Endothelial cell of umbilical vein (primary cell): ENCODE data around the gene TFF2. TPM values are rescaled to one million over a fixed set of nuclear protein-coding genes. Genes with fewer than 3 reads are reported as not detected.

ENCODE experiments used
- BruUV-seq: library from RNA; stranded (reverse); fragments of 400-500 nt; replicated peaks from 2 replicates; lab custom pipeline; 2021; lab: Mats Ljungman, UMichigan
- CTCF ChIA-PET: fragments of 300-600, 350-600 bp; sonication (Branson Sonifier 250); formaldehyde crosslinking; loops from one replicate; lab custom pipeline; 2021; ENCODE audit warnings: antibody characterized with exemption, inconsistent platforms; lab: Charles Lee
- POLR2A ChIA-PET: fragments of 300-600, 350-600 bp; sonication (Branson Sonifier 250); formaldehyde crosslinking; loops from one replicate; lab custom pipeline; 2021; ENCODE audit warnings: antibody characterized with exemption, inconsistent platforms; lab: Charles Lee
- DNase-seq: peaks from one replicate; pipeline ENCODE4 v3.0.0-alpha.2; 2011; ENCODE audit warnings: low read depth, low spot score
- FAIRE-seq: peaks from 2 replicates; lab custom pipeline; 2011; peaks lifted over from hg19 to GRCh38; lab: Jason Lieb, UNC
- H2AFZ ChIP-seq: 2 replicates; pipeline ENCODE4 v1.6.0; 2012; ENCODE audit warnings: low read depth, low read length, control low read depth, inconsistent platforms
- H3K27ac ChIP-seq: 2 replicates; pipeline ENCODE4 v1.5.1; 2011; ENCODE audit warnings: low read depth, mild to moderate bottlenecking, control low read depth, low read length, moderate library complexity; ENCODE audit not compliant: insufficient read depth
- H3K27me3 ChIP-seq, 2 experiments: 2 replicates each; pipeline versions ENCODE4 v1.6.0 to v1.6.1; 2011; ENCODE audit warnings: low read length in 2 of 2, mixed read lengths in 1 of 2; ENCODE audit not compliant: control insufficient read depth in 2 of 2, insufficient read depth in 2 of 2
- H3K36me3 ChIP-seq, 2 experiments: 2 replicates in 1 of 2; 3 replicates in 1 of 2; pipeline ENCODE4 v1.5.1; 2011; ENCODE audit warnings: low read length in 2 of 2, mild to moderate bottlenecking in 1 of 2, moderate library complexity in 1 of 2; ENCODE audit not compliant: control insufficient read depth in 2 of 2, insufficient read depth in 2 of 2; ENCODE audit errors: extremely low read depth in 1 of 2
- H3K4me1 ChIP-seq: 3 replicates; pipeline ENCODE4 v1.5.1; 2011; ENCODE audit warnings: mild to moderate bottlenecking, low read length; ENCODE audit not compliant: control insufficient read depth, insufficient read depth; ENCODE audit errors: extremely low read depth
- H3K4me2 ChIP-seq: 2 replicates; pipeline ENCODE4 v1.6.1; 2011; ENCODE audit warnings: low read length, control low read depth, mixed read lengths; ENCODE audit not compliant: insufficient read depth
- H3K4me3 ChIP-seq, 3 experiments: fragments of 200-600 bp in 1 of 3; sonication (generic), shearing (Covaris generic) in 1 of 3; replicated peaks in 1 of 3; 2 replicates each; pipeline ENCODE4 v1.5.1; 2011 to 2016; ENCODE audit warnings: control low read depth in 3 of 3, low read length in 3 of 3, mild to moderate bottlenecking in 2 of 3, inconsistent platforms in 1 of 3, low read depth in 1 of 3, moderate library complexity in 1 of 3; ENCODE audit not compliant: insufficient read depth in 1 of 3
- H3K79me2 ChIP-seq: 2 replicates; pipeline ENCODE4 v1.6.0; 2012; ENCODE audit warnings: low read length, inconsistent platforms; ENCODE audit not compliant: control insufficient read depth, insufficient read depth
- H3K9ac ChIP-seq: replicated peaks from 2 replicates; pipeline ENCODE3; 2011; ENCODE audit warnings: low read length, control low read depth; ENCODE audit not compliant: insufficient read depth; ENCODE audit errors: extremely low read depth
- H3K9me1 ChIP-seq: replicated peaks from 3 replicates; pipeline ENCODE4 v1.6.0; 2011; ENCODE audit warnings: mild to moderate bottlenecking, low read length; ENCODE audit not compliant: control insufficient read depth, insufficient read depth; ENCODE audit errors: extremely low read depth
- H3K9me3 ChIP-seq: replicated peaks from 2 replicates; pipeline ENCODE4 v1.5.1; 2012; ENCODE audit warnings: low read length, inconsistent platforms; ENCODE audit not compliant: control insufficient read depth, insufficient read depth
- H4K20me1 ChIP-seq: replicated peaks from 2 replicates; pipeline ENCODE3; 2011; ENCODE audit warnings: mild to moderate bottlenecking, low read length; ENCODE audit not compliant: control insufficient read depth, insufficient read depth; ENCODE audit errors: extremely low read depth
- EZH2 ChIP-seq: IDR thresholded peaks from 2 replicates; pipeline ENCODE4 v1.6.1; 2012; ENCODE audit warnings: borderline replicate concordance, low read depth, mild to moderate bottlenecking, moderate library complexity, low read length, inconsistent platforms; ENCODE audit not compliant: severe bottlenecking
- FOS ChIP-seq: IDR thresholded peaks from 2 replicates; pipeline ENCODE4 v1.6.1; 2011; ENCODE audit warnings: mild to moderate bottlenecking, low read length, moderate library complexity, borderline replicate concordance; ENCODE audit not compliant: insufficient read depth
- GATA2 ChIP-seq: IDR thresholded peaks from 2 replicates; pipeline ENCODE4 v1.7.0; 2011; ENCODE audit warnings: low read depth, mild to moderate bottlenecking, moderate library complexity, mixed read lengths, low read length; ENCODE audit not compliant: insufficient read length, insufficient read depth
- JUN ChIP-seq: IDR thresholded peaks from 2 replicates; pipeline ENCODE4 v1.6.1; 2011; ENCODE audit warnings: borderline replicate concordance, low read depth; ENCODE audit not compliant: insufficient read length, insufficient read depth
- MYC ChIP-seq: IDR thresholded peaks from one replicate; pipeline ENCODE4 v1.6.1; 2011; ENCODE audit warnings: mild to moderate bottlenecking, low read depth, low read length
- POLR2A ChIP-seq: IDR thresholded peaks from 2 replicates; pipeline ENCODE4 v1.6.1; 2012; ENCODE audit warnings: low read depth, mild to moderate bottlenecking, control low read depth, low read length
- POLR2AphosphoS5 ChIP-seq: IDR thresholded peaks from 2 replicates; pipeline ENCODE4 v1.6.1; 2012; ENCODE audit warnings: low read depth, mild to moderate bottlenecking, control low read depth, low read length, moderate library complexity; ENCODE audit not compliant: insufficient read depth
- dilution Hi-C: fragments of 300-500 bp; cut with MboI; formaldehyde crosslinking; loops from one replicate; pipeline ENCODE4 v1.15.0; 2019; ENCODE audit warnings: low sequenced_read_pairs; ENCODE audit not compliant: extremely low pct_ligation_motif_present
- intact Hi-C: fragments of 100-400 bp; cut with micrococcal nuclease; formaldehyde crosslinking; loops from one replicate; pipeline ENCODE4 v1.10.0; 2022
- polyA plus RNA-seq, 4 experiments: library from polyadenylated mRNA; depleted of rRNA in 3 of 4; stranded (reverse) in 3 of 4; unstranded in 1 of 4; fragments of >200 nt; gene quantifications; 2 replicates each; pipeline versions ENCODE4 v1.2.1 to v1.2.3, GENCODE V29; 2011 to 2012; ENCODE audit warnings: missing spikeins in 1 of 4
- total RNA-seq: library from RNA; stranded (reverse); gene quantifications from 2 replicates; pipeline ENCODE4 v1.2.3, GENCODE V29; 2021
- TF ChIP-seq, protein P1 (sequence below), 2 donors: IDR thresholded peaks; 1 replicate in 1 of 2; 2 replicates in 1 of 2; pipeline ENCODE4 v1.5.1; 2011; ENCODE audit warnings: low read length in 2 of 2, mild to moderate bottlenecking in 2 of 2, moderate library complexity in 2 of 2, control low read depth in 1 of 2, inconsistent platforms in 1 of 2, low read depth in 1 of 2; ENCODE audit not compliant: insufficient read depth in 1 of 2; ENCODE audit errors: extremely low read depth in 1 of 2
- TF ChIP-seq, protein P2 (sequence below): IDR thresholded peaks from 2 replicates; pipeline ENCODE4 v1.6.1; 2011; ENCODE audit not compliant: insufficient read depth, insufficient read length

Gene TFF2
- total and polyA plus RNA-seq, 2 donors (not counting 3 experiments of a cell fraction or from before 2014, with no cell fraction given), result not detected

DNA sequence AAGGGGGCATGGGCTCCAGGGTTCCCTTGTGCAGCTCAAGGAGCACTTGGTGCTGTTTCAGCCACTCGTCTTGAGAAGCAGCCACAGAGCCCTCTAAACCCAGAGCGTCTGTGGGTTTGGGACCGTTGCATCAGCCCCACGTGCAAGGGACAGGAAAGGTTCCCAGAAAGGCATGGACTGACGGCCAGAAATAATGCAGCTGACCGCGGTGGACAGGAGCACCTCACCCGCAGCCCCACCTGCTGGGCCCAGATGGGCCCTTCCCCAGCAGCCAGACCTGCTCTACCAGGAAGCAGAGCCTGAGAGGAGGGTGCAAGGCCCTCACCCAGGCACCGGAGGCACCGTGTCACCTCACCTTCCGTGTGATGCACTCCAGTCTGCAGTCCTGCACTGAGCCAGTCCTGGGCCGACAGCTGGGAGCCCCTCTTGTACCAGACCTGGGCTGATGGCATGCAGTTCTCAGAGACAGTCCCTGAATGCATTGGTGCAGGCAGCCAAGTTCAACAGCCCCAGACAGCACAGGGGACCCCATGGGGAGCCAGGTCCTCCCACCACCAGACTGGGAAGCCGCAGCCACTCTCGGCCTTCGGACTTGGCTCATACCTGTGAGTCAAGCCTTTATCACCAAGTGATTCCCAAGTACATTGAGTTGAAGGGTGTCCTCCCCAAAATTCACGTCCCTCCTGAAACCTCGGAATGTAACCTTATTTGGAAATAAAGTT lies 30.8 kb downstream of the TFF2 start:
- H3K9me3 ChIP-seq, result no peaks in the 10 kb centered on the region
- no peaks in the 10 kb centered on the region for H3K4me1 ChIP-seq
- peaks cover 0 to 5% of the 10 kb centered on the region in 2 experiments for H3K27me3 ChIP-seq
- no peak overlapping the region for H3K4me2 ChIP-seq
- no peak overlapping the region for H2AFZ ChIP-seq
- no peaks in the 10 kb centered on the region for H3K79me2 ChIP-seq
- no peaks in the 10 kb centered on the region for H4K20me1 ChIP-seq
- intact Hi-C loops (no loop called here), dilution Hi-C loops (no loop called here)
- DNase-seq, result no peak
- no peak overlapping the region for H3K4me3 ChIP-seq
- FAIRE-seq, result no peak
- H3K9me1 ChIP-seq, result no peaks in the 10 kb centered on the region
- H3K36me3 ChIP-seq, result no peaks in the 10 kb centered on the region
- POLR2A ChIA-PET, result no interaction called here
- CTCF ChIA-PET, result interaction anchor here (0.9 to 2.5 kb wide), 2 partner anchors 9 to 10 kb away, joined by 3 to 19 read pairs; no protein-coding TSS in a partner anchor
- H3K27ac ChIP-seq, result no peak overlapping the region
- no peak overlapping the region for H3K9ac ChIP-seq
- no peak for TF ChIP-seq FOS
- TF ChIP-seq JUN, result no peak
- no peak for TF ChIP-seq MYC
- TF ChIP-seq, protein P1, sequence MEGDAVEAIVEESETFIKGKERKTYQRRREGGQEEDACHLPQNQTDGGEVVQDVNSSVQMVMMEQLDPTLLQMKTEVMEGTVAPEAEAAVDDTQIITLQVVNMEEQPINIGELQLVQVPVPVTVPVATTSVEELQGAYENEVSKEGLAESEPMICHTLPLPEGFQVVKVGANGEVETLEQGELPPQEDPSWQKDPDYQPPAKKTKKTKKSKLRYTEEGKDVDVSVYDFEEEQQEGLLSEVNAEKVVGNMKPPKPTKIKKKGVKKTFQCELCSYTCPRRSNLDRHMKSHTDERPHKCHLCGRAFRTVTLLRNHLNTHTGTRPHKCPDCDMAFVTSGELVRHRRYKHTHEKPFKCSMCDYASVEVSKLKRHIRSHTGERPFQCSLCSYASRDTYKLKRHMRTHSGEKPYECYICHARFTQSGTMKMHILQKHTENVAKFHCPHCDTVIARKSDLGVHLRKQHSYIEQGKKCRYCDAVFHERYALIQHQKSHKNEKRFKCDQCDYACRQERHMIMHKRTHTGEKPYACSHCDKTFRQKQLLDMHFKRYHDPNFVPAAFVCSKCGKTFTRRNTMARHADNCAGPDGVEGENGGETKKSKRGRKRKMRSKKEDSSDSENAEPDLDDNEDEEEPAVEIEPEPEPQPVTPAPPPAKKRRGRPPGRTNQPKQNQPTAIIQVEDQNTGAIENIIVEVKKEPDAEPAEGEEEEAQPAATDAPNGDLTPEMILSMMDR (IDR thresholded peaks at IDR 0.05; ENCODE audit: extremely low read depth in 1 of 2, insufficient read depth in 1 of 2, low read depth in 1 of 2, low read length in 2 of 2), result no peak
- TF ChIP-seq GATA2, result no peak
- TF ChIP-seq, protein P2, sequence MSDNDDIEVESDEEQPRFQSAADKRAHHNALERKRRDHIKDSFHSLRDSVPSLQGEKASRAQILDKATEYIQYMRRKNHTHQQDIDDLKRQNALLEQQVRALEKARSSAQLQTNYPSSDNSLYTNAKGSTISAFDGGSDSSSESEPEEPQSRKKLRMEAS, result no peak
- TF ChIP-seq POLR2A, result no peak
- no peak for TF ChIP-seq EZH2
- no peak for TF ChIP-seq POLR2AphosphoS5
- no TSS peak for BruUV-seq
